HG03097 (cell line): ENCODE data around the gene CHST8.

Experiments
- ATAC-seq: cut with Tn5 transposase; IDR thresholded peaks from one replicate; pipeline ENCODE4 v1.9.1; 2021; ENCODE audit not compliant: unreplicated experiment, low FRiP score

Gene CHST8

GRCh38 chr19:33756177-33756576 lies 134.4 kb downstream of the CHST8 start:
- ATAC-seq = no peak

GRCh38 chr19:33758541-33759013 lies 136.8 kb downstream of the CHST8 start:
- ATAC-seq = no peak

GRCh38 chr19:33759356-33759755 lies 137.6 kb downstream of the CHST8 start:
- ATAC-seq = no peak

- no peak for ATAC-seq
Measured at GRCh38 chr19:33763633-33764371, 142.0 kb downstream of the CHST8 start.

- ATAC-seq = no peak
Measured at GRCh38 chr19:33766623-33767022, 144.9 kb downstream of the CHST8 start.

- ATAC-seq = no peak
Measured at GRCh38 chr19:33767898-33768413, 146.2 kb downstream of the CHST8 start.

- no peak for ATAC-seq
Measured at GRCh38 chr19:33769208-33769607, 147.5 kb downstream of the CHST8 start.

- no peak for ATAC-seq
Measured at GRCh38 chr19:33770107-33770506, 148.4 kb downstream of the CHST8 start.

GRCh38 chr19:33771384-33772101 lies 149.8 kb downstream of the CHST8 start:
- no peak for ATAC-seq

GRCh38 chr19:33772102-33772857 lies 150.5 kb downstream of the CHST8 start:
- ATAC-seq = no peak

- no peak for ATAC-seq
Measured at GRCh38 chr19:33772858-33773180, 151.1 kb downstream of the CHST8 start.

GRCh38 chr19:33773704-33774624 lies 152.2 kb downstream of the CHST8 start:
- ATAC-seq = no peak

GRCh38 chr19:33774751-33775150 lies 153.0 kb downstream of the CHST8 start:
- ATAC-seq = no peak

- no peak for ATAC-seq
Measured at GRCh38 chr19:33775731-33776487, 154.2 kb downstream of the CHST8 start.

- no peak for ATAC-seq
Measured at GRCh38 chr19:33777351-33777750, 155.6 kb downstream of the CHST8 start.

- no peak for ATAC-seq
Measured at GRCh38 chr19:33777753-33778088, 156.0 kb downstream of the CHST8 start.

- ATAC-seq = no peak
Measured at GRCh38 chr19:33778089-33778791, 156.5 kb downstream of the CHST8 start.

- ATAC-seq = no peak
Measured at GRCh38 chr19:33779849-33780248, 158.1 kb downstream of the CHST8 start.

GRCh38 chr19:33780251-33780650 lies 158.5 kb downstream of the CHST8 start:
- ATAC-seq = no peak
